ENCODE measurements around the gene HIGD1C.

DNA sequence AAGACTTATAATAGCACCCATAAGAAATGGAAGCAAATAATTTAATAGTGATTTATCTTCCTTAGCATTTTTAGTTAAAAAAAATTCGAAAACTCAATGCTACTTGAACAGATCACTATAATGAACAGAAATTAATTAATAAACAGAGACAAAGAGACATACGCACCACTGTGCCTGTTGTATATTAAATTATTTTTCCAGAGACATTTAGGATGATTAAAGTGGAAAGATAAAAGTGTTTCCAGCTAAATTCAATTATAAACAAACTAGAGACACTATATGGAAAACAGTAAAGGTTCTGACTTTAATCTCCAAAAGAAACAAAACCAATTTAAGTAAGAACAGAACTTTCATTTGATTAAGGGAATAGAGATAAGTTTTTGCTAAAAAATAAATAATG, 3.4 kb downstream of the HIGD1C start:
- TF ChIP-seq, protein P1, sequence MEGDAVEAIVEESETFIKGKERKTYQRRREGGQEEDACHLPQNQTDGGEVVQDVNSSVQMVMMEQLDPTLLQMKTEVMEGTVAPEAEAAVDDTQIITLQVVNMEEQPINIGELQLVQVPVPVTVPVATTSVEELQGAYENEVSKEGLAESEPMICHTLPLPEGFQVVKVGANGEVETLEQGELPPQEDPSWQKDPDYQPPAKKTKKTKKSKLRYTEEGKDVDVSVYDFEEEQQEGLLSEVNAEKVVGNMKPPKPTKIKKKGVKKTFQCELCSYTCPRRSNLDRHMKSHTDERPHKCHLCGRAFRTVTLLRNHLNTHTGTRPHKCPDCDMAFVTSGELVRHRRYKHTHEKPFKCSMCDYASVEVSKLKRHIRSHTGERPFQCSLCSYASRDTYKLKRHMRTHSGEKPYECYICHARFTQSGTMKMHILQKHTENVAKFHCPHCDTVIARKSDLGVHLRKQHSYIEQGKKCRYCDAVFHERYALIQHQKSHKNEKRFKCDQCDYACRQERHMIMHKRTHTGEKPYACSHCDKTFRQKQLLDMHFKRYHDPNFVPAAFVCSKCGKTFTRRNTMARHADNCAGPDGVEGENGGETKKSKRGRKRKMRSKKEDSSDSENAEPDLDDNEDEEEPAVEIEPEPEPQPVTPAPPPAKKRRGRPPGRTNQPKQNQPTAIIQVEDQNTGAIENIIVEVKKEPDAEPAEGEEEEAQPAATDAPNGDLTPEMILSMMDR (IDR thresholded peaks at IDR 0.05) = no peak
- no peak for TF ChIP-seq ZFX (IDR thresholded peaks at IDR 0.05; ENCODE audit: borderline replicate concordance)
